HG03521 (cell line): ENCODE data around the gene RPS19.

Experiments used
- ATAC-seq: cut with Tn5 transposase; IDR thresholded peaks from one replicate; pipeline ENCODE4 v1.9.1; 2021; ENCODE audit warnings: mild to moderate bottlenecking, moderate library complexity; ENCODE audit not compliant: unreplicated experiment

RPS19 gene

DNA sequence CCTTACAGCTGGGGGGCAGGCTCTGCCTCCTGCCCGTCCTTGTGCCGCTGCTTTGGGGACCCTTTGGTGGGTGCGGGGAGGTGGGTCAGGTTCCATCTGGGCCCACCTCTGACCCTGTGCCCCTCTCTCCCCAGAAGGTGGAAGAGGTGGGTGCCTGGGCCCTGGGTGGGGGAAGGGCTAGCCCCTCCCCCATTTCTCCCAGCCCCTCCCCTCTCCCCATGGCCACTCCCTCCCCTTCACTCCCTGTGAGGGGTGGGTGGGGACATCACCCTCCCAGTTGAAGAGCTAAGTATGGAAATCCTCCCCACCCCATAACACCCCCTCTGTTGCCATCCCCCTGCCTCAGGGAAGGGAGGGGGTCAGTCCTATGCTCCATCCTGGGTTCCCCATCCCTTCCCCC, 37.1 kb downstream of the RPS19 start:
- ATAC-seq = no peak

DNA sequence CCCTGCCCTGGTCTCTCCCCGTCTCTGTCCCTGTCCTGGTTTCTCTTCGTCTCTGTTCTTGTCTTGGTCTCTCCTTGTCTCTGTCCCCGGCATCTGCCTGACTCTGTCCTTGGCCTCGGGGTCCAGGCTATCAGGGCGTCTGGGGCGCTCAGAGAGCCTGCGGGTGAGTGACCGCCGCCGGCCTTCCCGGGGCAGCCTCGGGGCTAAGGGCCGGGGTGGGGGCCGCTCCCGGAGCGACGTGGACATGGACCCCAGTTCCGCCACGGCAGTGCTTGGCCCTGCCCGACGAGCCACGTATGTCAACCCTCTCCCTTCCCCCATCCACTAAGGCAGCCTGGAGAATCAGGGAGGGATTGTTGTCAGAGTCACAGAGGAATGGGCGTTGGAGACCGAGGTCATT, 37.8 kb downstream of the RPS19 start:
- no peak for ATAC-seq

DNA sequence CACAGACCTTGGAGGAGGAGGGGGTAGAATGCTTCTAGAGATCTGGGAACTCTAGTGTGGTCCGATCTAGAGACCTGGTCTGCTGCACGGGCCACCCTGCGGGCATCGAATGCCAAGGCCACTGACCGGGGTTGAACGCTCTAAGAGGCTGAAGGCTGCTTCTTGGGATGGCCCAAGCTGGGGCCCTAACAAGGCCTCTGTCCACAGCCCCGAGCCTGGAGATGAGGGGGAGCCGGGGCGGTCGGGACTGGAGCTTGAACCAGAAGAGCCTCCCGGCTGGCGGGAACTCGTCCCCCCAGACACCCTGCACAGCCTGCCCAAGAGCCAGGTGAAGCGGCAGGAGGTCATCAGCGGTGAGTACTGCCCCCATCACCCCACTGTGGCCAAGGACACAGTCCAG, 38.2 kb downstream of the RPS19 start:
- ATAC-seq = no peak

DNA sequence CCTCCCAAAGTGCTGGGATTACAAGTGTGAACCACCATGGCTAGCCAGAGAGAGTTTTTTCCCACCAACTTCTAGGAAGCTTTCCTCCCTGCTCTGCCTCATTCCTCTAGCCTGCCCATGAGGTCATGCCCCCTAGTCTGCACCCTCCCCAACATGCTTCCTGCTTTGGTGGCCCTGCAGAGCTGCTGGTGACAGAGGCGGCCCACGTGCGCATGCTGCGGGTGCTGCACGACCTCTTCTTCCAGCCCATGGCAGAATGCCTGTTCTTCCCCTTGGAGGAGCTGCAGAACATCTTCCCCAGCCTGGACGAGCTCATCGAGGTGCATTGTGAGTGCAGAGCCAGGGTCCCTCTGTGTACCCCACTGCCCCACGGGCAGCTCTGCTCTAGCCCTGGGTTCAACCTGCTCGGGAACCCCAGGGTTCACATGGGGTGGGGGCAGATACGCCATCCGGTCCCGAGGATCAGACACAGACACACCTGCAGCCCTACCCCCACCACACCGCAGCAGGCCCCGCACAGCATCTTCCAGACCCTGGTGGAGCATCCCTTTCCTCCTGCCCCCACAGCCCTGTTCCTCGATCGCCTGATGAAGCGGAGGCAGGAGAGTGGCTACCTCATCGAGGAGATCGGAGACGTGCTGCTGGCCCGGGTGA, 41.8 kb downstream of the RPS19 start:
- no peak for ATAC-seq

DNA sequence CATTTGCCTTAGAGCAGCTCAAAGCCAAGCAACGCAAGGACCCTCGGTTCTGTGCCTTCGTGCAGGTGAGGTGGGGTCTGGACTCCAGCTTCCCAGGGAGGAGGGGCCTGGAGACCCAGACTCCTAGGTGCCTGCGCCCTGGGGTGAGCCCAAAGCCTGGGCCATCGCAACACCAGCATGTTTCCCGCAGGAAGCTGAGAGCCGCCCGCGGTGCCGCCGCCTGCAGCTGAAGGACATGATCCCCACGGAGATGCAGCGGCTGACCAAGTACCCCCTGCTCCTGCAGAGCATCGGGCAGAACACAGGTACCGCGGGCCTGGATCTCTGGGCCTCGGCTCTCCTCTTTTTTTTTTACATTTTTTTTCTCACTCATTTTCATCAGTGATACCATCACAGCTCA, 42.5 kb downstream of the RPS19 start:
- ATAC-seq = no peak

DNA sequence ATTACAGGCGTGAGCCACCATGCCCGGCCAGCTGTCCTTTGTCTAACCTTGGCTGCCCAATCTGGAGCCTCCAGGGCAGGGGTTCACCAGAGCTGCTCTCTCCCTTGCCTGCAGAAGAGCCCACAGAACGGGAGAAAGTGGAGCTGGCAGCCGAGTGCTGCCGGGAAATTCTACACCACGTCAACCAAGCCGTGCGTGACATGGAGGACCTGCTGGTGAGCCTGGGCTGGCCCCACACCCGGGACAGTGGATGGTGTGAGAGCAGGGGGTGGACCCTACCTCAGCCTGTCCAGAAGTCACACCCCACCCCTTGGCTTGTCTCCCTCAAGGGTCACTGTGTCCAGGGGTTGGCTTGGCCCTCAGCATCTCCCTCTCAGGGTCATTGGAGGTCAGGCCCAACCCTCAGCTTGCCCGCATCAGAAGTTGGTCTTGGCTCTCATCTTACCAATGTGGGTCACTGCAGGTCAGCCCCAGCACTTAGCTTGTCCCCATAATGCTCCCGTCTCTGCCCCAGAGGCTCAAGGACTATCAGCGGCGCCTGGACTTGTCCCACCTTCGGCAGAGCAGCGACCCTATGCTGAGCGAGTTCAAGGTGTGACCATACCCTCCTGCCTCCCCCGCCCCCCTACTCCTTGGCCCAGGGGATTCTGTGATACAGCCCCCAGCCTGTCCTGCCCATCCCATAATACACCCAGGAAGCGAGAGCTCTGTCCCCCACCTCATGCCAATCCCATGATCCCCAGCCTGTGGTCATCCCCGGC, 43.3 kb downstream of the RPS19 start:
- ATAC-seq = no peak

DNA sequence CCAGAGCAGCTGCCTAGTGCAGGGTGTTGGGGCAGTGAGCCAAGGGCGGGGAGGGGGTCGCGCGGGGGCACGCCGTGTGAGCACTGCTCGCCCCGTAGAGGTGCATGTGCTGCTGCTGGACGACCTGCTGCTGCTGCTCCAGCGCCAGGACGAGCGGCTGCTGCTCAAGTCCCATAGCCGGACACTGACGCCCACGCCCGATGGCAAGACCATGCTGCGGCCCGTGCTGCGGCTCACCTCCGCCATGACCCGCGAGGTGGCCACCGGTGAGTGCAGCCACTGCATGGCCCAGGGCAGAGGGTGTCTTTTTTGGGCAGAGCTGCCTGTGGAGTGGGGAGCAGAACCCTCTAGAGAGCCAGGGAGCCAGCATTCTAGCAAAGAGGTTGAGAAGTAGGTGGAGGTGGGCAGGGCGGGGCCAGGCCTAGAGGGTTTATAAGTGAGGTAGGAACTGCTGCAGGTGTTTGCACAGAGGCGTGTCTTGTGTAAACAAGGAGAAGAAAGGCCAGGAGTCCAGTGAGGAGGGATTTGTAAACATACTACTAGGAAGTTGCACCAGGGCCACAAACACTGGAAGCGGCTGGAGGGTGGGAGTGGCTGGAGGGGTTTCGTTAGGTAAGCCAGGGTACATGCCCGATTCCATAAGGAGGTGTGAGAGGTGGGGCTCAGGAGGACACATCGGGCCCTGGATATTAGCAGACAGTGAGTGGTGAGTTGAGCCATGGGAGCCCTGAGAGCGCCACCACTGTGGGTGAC, 44.2 kb downstream of the RPS19 start:
- ATAC-seq = no peak

DNA sequence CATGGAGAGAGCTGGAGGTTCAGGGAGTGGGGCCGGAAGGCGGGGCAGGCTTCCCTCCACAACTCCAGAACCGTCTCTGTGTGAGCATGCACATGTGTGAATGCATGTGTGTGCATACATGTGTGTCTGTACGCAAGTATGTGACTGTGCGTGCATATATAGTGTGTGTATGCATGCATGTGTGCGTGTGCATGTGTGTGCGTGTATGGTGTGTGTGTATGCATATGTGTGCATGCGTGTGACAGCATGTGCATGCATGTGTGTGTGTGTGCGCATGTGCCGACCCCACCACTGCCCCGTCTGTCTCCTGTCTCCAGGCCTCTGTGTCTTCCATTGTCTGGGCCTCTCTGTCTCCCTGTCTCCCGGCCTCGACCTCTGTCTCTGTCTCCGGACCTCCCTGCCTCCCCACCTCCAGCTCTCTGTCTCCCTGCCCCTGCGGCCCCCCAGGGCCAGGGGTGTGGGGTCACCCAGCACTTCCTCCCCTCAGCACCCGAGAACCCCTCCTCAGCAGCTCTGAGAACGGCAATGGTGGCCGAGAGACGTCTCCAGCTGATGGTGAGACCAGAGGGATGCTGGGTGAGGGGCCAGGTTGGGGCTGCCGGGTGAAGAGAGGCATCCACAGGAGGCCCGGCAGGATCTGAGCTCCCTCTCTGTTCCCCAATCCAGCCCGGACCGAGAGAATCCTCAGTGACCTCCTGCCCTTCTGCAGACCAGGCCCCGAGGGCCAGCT, 45.4 kb downstream of the RPS19 start:
- no peak for ATAC-seq

DNA sequence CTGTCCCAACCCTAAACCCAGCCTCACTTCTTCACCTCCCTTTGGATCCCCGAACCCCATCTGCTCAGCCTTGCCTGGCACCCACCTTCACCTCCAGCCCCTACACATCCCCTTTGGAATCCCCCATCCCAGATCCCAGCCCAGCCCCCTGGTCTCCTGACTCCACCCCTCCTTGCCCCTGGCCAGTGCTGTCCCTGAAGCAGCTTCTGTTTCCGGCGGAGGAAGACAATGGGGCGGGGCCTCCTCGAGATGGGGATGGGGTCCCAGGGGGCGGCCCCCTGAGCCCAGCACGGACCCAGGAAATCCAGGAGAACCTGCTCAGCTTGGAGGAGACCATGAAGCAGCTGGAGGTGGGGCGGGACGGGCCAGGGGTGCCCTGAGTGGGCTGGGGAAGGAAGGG, 46.2 kb downstream of the RPS19 start:
- no peak for ATAC-seq

DNA sequence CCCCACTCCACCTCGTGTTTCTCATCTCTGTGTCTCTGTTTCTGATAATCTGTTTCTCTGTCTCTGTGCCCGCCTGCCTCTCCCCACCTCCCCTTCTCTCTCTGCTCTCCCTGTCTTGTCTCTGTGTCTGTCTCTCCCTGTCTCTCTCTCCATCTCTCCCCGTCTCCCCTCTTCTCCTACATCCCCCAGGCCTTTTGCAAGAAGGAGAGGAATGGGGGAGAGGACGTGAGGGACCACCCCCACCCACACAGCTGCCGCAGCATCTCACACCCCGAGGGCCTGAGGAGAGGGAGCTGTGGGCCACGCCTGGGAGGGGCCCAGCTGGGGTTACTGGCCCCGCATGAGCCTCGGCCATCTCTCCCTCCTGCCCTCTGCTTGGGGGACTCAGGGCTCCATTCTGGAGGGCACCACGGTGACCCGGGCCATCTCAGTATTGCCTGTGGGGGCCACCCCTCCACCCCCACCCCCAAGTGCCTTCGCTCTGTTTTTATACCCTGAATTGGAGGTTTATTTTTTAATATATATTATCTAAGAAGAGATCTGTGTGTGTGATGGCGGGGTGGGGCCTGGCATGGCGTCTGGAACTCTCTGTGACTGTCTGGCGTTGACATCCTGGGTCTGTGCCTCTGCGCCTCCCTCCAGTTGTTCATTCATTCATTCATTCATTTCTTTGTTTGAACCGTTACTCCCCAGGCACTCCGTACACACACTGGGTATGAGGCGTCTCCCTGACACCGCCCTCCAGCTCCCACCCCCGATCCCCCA, 47.0 kb downstream of the RPS19 start:
- ATAC-seq = no peak

DNA sequence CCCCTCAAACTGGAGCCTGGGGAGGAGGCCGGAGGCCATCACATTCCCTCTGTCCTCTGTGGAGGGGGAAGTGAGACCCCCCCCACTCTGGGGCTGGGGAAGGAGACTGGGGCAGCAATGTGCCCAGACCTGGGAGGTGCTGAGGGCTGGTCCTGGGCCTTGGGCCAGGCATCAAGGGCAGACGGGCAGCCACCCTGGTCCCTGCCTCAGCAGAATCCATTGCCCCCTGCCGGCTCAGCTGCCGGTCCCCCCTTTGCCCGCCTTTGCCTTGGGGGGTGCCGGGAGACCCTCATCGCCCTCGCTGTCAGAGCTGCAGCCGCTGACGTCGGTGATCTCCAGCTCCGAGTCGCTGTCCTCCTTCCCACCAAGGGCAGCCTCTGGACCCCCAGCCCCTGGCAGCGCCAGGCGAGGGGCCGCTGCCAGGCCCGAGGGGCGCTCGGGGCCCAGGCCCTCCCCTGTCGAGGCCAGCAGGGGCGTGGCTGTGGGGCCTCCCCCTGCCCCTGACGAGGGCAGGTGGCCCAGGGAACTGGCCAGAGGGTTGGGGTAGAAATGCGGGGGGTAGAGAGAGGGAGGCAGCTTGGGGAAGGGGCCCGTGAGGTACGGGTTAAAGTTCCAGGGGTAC, 48.0 kb downstream of the RPS19 start:
- ATAC-seq = no peak

DNA sequence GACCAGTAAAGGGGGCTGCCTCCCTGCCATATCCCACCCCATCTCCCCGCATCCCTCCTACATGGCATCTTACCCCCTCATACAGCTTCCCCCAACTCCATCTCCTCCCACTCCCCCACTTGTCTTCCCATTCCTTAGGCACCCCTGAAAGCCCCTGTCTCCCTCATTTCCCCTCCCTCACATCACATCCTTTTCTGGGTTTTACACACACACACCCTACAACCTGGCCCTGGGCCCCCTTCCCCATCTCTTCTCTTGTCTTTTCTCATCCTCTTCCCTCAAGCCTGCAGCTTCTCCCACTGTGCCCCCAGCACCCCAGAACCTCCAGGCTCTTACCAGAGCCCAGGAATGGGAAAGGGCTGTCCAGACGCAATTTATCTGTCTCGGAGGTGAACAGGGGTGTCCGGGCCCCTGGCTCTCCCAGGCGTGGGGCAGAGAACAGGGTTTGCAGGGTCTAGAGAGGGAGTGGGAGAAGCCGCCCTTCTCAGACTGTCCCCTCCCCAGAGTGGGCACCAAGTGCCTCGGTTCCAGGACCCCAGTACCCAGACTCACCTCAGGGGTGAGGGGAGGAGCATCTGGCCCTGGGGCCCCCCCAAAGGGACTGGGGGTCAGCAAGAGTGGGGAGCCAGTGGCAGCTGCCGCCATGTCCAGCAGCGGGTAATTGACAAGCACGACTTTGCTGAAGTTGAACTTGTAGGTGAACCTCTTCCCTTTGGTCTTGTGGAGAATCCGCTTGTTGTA, 48.8 kb downstream of the RPS19 start:
- ATAC-seq = no peak

DNA sequence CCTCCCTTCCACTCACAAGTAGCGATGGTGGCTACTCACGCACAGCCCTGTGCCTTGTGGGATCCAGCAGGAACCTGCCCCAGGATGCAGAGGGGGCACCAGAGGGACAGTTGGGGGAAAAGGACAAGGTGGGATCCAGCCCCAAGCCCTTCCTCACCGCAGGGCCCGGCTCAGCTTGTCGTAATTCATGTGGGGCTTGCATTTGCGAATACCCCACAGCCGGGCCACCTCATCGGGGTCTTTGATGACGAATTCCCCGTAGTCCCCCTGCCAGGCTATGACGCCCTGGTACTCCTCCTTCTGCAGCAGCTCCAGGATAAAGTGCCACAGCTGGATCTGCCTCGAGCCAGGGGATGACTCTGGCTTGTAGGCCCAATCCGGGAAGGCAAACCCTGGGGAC, 49.7 kb downstream of the RPS19 start:
- ATAC-seq = no peak

DNA sequence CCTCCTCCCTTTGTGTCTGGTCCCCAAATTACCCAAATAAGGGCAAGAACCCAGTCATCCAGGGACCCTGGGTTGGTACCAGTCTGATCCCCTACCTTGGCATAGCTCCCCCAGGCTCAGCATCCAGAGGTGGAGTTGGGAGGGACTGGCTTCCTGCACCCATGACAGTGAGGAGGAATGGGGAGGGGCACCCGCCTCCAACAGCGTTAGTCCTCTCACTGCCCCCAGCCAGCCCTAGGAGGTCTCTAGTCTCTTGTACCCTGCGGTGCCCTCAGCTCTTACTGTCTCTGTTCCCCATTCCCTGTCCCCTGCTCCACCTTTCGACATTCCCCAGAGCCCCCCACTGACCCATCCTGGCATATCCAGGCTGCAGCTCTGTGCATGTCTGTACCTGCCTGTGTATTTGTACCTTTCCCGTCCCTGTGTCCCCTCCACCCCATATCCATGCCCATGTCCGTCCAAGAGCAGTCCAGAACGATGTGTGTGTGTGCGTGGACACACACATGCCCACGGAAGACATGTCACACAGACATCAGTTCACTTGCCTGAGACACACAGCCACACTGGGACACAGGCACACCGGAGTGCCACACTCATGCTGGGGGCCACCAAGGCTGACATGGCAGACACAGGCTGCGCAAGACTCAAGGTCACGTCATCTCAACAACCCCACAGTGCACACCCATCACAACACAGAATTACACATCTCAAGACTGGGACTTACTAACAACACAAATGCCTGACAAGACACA, 50.4 kb downstream of the RPS19 start:
- no peak for ATAC-seq

DNA sequence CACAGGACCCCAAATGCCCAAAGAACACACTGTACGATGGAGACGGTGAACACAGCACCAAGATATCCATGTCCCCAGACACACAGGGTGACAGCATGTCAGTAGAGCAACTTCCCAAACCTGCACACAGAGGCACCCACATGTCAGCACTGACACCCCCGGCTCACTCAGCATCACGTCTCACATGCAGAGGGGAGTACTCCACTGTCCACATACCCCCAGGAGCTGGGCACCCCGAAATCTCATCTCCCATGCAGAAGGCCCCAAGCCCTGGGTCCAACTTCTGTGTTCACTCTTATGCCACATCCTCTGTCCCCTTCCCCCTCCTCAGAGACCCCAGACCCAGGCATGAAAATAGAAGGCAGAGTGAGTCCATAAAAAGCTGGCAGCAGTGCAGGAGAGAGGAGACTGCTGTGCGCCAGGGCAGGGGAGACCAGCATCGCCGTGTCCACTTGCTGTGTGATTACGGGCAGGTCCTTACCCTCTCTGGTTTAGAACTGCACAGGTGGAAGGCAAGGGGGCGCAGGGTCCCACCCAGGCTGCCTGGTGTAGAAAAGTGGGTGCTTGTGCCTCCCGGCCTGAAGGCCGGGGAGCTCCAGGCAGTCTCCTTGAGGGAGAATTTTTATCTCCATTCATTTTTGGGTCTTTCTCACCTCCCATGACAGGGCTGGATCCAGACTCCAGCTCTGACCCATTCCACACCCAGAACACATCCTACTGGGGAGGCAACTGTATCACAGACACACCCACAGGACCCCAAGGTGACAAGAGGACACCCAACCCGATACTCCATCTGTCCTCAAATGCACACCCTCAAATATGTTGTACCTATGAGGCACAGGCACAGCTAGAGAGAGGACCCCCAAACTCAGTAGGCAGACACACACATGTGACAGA, 51.2 kb downstream of the RPS19 start:
- ATAC-seq = no peak

DNA sequence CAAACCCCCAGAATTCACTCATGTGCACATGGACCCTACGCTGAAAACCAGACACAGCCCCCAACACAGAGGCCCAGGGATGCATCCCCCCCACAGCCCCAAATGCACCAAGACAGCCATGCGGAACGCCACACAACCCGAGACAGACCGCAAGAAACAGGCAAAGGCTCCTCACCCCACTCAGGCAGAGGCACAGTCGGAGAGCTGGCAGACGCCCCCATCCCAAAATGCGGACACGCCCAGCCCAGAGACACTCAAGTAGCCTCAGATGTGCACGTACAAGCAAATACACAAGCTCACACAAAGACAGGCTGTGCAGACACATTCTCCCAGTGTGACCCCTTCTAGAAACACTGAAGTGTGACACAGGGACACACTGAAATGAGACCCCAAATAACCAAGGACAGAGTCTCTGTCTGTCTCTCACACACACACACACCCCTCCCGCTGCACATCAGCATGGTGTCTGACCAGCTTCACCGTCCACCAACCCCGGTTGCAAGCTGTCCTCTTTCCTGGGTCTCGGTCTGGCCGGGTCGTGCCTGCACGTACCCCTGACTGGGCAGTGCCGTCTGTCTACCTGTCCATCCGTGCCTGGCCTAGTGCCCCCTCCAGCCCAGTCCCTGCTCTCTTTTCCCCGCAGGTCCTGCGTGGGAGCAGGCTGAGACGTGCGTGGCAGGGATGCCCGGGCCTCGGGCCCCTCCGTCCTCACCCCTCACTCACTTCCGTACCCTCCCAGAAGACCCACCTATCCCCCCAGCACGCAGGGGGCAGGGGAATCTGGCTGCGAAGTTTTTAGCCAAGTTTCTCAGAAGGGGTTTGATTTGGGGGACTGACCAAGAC, 52.1 kb downstream of the RPS19 start:
- ATAC-seq = no peak
